Activated naive CD4-positive, alpha-beta T cell treated with anti-CD3 and anti-CD28 coated beads, Interleukin-2, amount 50 U/mL, for 16 hours (primary cell): ENCODE measurements around the gene F11.
"Not testable (repeated sequence)": the region's sequence is repeated elsewhere in the genome, so short reads cannot be mapped to it uniquely, and the experiment has no call there.

Source experiments
- DNase-seq: peaks from one replicate; pipeline ENCODE4 v3.0.0-alpha.2; 2020

Gene F11

GRCh38 chr4:186250760-186251159 is 15.2 kb upstream of the F11 start:
- no peak for DNase-seq

GRCh38 chr4:186255122-186255521 is 10.9 kb upstream of the F11 start:
- no peak for DNase-seq

GRCh38 chr4:186258216-186258811 is 7.7 kb upstream of the F11 start:
- DNase-seq: no peak

GRCh38 chr4:186260117-186260503 is 5.9 kb upstream of the F11 start:
- no peak for DNase-seq

- DNase-seq: no peak
These were observed 5.2 kb upstream of the F11 start for GRCh38 chr4:186260504-186261448.

GRCh38 chr4:186264660-186265059 is 1.3 kb upstream of the F11 start:
- DNase-seq: no peak

- DNase-seq: not testable (repeated sequence)
These were observed 739 bp upstream of the F11 start for GRCh38 chr4:186265250-186265649.

GRCh38 chr4:186266729-186267456 is 904 bp downstream of the F11 start:
- no peak for DNase-seq

- DNase-seq: no peak
These were observed 5.2 kb downstream of the F11 start for GRCh38 chr4:186271081-186271678.

GRCh38 chr4:186272699-186273391 is 6.9 kb downstream of the F11 start:
- DNase-seq: no peak

GRCh38 chr4:186273392-186273789 is 7.4 kb downstream of the F11 start:
- DNase-seq: not testable (repeated sequence)

GRCh38 chr4:186283311-186283710 is 17.3 kb downstream of the F11 start:
- DNase-seq: no peak

GRCh38 chr4:186285147-186285546 is 19.2 kb downstream of the F11 start:
- DNase-seq: no peak

- no peak for DNase-seq
These were observed 20.6 kb downstream of the F11 start for GRCh38 chr4:186286581-186286980.

- DNase-seq: no peak
These were observed 25.4 kb downstream of the F11 start for GRCh38 chr4:186291256-186291890.

GRCh38 chr4:186294160-186294559 is 28.2 kb downstream of the F11 start:
- no peak for DNase-seq

- DNase-seq: no peak
These were observed 30.5 kb downstream of the F11 start for GRCh38 chr4:186296481-186296880.

GRCh38 chr4:186297013-186297645 is 31.1 kb downstream of the F11 start:
- DNase-seq: no peak

GRCh38 chr4:186298031-186298647 is 32.1 kb downstream of the F11 start:
- no peak for DNase-seq

GRCh38 chr4:186299291-186299690 is 33.3 kb downstream of the F11 start:
- no peak for DNase-seq
